OCI-M1 (cell line): ENCODE results near the gene CDH20.

Experiments used
- DNase-seq: peaks from one replicate; lab custom pipeline; 2025; lab: John Stamatoyannopoulos, UW

Gene CDH20

GRCh38 chr18:61531182-61531581 lies 198.0 kb downstream of the CDH20 start:
- no peak for DNase-seq

- no peak for DNase-seq
These were observed 198.7 kb downstream of the CDH20 start for GRCh38 chr18:61531891-61532290.

DNA sequence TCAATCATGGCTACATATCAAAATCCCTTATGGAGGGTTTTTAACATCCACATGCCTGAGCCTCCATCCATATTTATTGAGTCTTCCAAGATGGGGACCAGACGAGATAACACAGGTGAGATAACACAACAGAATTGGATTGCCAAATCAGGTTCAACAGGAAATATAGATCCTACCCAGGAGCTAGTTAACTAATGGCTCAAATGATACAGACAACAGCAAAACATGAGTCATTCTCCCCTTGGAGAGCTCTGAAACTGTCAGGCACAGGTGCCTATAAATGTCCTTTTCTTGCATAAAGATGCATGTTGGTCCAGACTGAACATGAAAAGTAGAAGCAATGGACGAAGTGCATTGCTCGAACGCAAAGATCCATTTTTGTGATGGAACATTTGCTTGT lies 202.2 kb downstream of the CDH20 start:
- DNase-seq = no peak

DNA sequence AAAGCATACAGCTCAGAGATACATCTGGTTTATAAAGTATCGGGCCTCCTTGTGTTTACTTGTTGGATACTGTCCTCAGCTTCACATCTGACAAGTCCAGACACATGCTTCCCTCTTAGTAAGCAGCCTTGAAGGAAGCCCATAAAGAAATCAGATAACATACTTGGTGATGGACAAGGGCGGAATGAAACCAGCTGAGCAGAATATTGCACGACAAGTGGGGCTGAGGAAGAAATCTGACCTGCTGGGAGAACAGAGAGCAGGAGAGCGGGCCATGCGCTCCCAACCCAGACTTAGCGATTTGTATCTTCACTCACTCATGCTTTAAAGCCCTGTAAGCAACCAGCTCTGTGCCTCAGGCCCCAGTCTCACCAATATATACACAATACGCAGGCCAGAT lies 208.4 kb downstream of the CDH20 start:
- no peak for DNase-seq

- DNase-seq = no peak
These were observed 209.4 kb downstream of the CDH20 start for GRCh38 chr18:61542596-61542995.

- no peak for DNase-seq
These were observed 210.3 kb downstream of the CDH20 start for GRCh38 chr18:61543518-61543917.

DNA sequence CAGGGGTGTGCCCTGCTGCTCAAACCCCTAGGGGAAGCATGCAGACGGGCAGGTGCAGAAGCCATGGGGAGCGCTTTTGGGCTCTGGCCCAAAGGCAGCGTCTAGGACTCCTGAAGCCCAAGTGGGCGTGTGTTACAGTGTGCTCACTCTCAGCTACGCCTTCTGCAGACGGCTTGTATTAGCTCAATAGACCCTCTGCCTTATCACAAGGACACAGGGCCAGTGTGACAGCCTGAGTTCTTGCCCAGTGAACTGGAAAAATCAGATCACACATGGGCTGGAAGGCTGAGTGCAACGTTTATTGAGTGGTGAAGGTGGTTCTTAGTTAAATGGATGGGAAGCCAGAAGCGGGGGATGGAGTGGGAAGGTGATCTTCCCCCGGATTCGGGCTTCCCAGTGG lies 210.9 kb downstream of the CDH20 start:
- peak; percentile 8 for DNase-seq

GRCh38 chr18:61545281-61546245 lies 212.3 kb downstream of the CDH20 start:
- no peak for DNase-seq

GRCh38 chr18:61546590-61546989 lies 213.4 kb downstream of the CDH20 start:
- DNase-seq = no peak

- DNase-seq = no peak
These were observed 216.2 kb downstream of the CDH20 start for GRCh38 chr18:61549416-61549815.

GRCh38 chr18:61549889-61550288 lies 216.7 kb downstream of the CDH20 start:
- DNase-seq = no peak

GRCh38 chr18:61551586-61551985 lies 218.4 kb downstream of the CDH20 start:
- DNase-seq = peak; percentile 82

GRCh38 chr18:61553045-61553659 lies 219.9 kb downstream of the CDH20 start:
- peak; percentile 19 for DNase-seq

- no peak for DNase-seq
These were observed 221.0 kb downstream of the CDH20 start for GRCh38 chr18:61554117-61554776.

DNA sequence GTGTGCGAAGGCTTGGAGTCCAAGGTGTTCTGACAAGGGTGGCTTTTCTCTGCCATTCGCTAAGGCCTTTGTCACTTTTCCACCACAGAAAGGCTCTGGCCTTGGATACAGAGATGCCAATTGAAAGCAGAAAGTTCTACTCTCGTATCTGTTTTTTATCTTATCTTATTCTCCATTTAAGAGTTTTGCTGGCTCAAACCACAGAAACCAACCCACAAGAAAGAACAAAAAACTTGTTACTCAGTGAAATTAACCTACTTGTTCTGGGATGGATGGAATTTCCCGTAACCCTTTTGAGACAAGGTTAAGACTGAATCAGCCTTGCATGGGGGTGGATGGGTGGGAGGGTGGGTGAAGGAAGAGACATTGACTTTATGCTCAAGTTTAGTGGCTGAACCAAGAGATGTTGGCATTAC lies 221.7 kb downstream of the CDH20 start:
- no peak for DNase-seq

DNA sequence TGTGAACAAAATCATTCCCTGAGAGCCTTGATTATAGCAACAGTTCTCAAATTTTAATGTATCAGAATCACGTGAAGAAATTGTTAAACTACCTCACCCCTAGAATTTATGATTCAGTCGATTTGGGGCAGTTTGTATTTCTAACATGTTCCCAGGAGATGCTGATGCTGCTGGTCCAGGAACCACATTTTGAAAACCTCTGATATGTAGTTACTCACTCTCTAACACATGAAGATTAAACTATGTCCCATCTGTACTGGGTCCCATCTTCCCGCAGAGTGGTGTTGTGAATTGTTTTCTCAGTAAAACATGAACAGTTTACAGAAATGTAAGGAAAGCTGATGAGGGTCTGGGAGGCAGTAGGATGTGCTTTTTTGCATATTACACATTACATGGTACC lies 223.1 kb downstream of the CDH20 start:
- DNase-seq = no peak

DNA sequence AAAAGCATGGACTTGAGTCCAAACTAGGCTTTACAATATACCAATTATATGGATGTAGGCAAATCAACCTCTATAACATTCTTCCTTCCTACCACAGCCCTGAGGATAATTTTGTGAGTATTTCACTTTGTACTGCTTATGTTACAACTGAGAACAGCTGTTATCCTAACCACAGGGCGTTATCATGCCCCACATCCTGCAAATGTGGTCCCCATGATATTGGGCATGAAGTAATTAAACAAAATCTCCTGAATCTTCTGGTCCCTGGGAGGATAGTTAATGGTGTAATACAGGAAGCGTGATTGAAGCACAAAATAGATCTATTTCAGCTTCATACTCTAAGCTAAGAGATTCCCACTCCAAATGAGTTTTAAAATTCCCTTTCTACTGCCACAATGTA lies 223.6 kb downstream of the CDH20 start:
- peak; percentile 16 for DNase-seq

DNA sequence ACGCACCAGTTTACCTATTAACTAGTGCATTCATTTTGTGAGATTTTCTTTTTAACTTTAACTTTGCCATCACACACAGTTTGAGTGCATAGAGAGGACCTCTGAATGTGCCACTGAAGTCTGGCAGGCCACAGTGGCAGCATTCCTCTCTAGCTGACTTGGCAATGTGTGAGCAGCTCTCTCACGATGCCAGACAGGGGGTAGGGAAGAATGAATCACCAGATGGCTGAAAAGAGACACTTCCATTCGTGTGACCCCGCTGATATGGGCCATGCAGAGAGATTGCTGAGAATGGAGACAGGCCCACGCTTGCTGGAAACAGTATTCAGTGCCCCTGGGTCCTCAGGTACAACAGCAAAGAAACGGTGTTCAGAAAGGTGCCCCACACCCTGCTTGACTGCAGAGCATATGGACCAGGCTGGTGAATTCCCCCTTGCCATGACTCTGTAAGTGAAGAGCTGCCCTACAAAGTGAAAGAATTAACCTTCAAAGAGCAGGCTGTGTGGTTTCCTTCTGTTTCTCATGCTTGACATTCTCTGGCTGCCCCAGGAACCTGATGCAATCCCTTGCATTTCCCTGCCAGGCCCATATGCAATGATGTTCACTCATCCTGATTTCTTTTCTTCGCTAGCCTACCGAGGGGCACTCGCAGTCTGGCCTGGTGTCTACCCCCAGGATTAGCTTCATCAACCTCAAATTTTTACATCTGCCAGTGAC lies 236.1 kb downstream of the CDH20 start:
- DNase-seq = no peak

DNA sequence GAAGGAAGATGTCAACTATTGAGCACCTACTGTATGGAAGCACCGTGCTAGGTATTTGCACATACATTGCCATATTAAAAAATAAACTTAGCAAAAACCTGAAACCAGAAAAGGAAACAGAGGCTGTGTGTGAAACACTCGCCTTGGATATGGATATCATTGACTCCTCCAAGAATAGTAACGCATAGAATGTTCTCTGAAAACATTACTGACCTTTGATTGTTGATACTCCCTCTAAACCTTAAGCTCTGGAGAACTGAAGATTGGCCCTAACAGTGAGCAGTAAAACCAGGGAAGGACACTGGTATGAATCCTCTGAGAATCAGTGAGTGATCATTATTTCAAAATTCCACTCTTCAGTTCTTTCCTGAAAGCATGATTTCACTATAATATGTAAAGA lies 236.8 kb downstream of the CDH20 start:
- DNase-seq = no peak

- no peak for DNase-seq
These were observed 238.9 kb downstream of the CDH20 start for GRCh38 chr18:61572084-61572655.

- no peak for DNase-seq
These were observed 239.6 kb downstream of the CDH20 start for GRCh38 chr18:61572871-61573270.

DNA sequence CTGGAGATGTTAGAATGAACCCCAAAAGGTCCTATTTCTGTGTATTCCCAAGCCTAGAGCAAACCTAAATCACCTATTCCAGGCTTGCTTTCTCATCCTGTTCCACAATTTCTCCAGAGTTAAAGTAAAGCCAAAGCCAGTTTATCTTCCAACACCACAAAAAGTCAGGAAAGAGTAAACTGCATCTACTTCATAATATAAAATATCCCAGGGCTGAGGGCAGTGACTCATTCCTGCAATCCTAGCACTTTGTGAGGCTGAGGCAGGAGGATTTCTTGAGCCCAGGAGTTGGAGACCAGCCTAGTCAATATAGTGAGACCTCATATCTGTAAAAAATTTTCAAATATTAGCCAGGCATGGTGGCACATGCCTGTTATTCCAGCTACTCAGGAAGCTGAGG lies 241.4 kb downstream of the CDH20 start:
- DNase-seq = no peak
